HG02610 (cell line): Measurements from ENCODE around the gene NT5DC2.

Experiments
- ATAC-seq: cut with Tn5 transposase; IDR thresholded peaks from one replicate; pipeline ENCODE4 v1.9.1; 2021; ENCODE audit warnings: mild to moderate bottlenecking, moderate library complexity; ENCODE audit not compliant: unreplicated experiment

The NT5DC2 gene

DNA sequence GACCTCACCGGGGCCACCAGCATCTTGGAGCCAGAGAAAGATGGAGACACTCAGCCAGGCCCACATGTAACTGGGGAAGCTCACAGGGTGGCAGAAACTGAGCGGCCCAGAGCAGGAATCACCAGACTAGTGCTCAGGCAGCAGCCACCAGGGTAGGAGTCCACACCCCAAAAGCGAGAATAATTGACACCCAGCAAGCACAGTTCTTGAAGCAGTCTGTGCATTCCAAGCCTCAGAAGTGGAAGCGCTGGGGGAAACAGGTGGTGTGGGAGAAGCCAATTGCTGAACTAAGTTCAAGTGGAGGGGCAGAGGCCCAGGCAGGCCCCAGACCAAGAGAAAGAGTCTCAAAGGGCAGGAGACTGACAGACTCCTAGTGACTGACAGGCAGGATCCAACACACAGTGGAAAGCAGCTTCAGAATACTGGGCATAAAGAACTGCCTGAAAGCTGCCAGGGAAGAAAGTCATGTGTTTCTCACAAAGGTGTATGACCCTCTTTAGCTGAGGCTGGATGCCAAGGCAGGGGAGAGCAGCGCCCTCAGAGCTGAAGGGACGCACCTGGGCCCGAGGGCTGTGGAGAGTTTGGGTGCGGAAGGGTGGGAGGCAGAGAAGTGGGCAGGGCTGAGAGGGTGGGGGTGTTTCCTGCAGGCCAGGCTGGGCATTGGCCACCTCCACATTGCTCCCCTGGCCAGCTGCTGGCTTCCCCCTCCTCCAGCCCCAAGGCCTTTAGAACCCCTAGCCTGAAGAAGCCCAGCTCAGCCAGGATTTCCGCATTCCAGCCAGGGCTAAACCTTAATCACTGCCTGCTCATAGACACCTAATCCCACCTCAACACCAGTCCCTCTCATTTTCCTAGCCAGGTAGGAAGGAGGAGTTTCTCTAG, 7.7 kb downstream of the NT5DC2 start:
- no peak for ATAC-seq

DNA sequence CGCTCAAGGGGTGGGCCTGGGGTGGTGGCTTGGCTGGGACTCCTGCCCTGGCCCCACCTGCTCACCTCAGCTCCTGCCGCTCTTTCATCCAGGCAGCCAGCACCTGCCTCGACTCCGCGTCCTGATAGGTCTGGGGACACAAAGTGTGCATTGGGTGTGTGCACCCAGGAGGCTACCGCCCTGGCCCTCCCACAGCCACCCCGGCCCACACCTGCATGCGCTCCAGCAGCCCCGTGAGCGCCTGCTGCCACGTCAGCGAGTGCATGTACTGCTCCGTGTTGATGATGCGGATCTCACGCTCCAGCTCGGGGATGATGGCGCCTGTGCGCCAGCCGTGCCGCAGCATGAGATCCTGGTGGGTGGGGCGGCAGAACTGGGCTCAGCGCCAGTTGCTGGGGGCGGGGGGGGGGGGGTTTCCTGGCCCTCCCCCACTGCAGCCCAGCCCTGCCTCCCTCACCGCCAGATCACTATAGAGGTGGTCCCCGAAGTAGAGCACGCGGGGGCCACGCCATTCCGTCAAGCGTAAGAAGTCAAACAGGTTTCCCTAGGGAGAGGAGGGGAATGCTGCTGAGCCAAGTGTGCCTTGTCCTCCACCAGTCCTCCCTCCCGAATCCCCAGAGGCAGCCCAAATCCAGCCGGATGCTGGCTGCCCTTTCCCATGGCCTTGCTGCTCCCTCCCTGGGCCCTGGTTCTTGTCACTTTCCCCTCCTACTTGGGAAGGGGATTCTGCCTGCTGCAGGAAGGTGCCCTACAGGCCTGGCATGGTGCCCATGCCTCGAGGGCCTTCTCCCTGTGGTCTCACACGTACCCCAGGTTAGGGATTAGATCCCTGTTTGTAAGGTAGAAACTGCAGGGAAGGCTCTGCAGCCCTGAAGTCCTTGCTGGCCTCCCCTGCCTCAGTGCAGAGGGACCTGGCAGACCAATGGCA, 8.6 kb downstream of the NT5DC2 start:
- no peak for ATAC-seq

DNA sequence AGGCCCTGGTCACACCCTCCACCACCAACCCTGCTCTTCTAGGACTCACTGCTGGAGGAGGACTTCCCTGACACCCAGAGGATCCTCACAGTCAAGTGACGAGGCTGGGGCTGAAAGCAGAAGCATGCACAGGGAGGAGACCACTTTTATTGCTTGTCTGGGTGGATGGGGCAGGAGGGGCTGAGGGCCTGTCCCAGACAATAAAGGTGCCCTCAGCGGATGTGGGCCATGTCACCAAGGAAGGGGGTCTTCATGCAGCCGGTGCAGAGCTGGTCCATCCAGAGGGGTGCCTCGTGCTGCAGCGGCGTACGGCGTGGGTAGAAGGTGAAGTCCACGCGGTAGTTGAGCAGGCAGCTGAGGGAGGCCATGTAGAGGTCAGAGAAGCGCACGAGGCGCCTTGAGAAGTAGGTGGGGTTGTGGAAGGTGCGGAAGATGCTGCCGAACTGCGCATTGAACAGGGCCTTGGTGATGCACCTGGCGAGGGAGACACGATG, 9.4 kb downstream of the NT5DC2 start:
- ATAC-seq, result no peak

DNA sequence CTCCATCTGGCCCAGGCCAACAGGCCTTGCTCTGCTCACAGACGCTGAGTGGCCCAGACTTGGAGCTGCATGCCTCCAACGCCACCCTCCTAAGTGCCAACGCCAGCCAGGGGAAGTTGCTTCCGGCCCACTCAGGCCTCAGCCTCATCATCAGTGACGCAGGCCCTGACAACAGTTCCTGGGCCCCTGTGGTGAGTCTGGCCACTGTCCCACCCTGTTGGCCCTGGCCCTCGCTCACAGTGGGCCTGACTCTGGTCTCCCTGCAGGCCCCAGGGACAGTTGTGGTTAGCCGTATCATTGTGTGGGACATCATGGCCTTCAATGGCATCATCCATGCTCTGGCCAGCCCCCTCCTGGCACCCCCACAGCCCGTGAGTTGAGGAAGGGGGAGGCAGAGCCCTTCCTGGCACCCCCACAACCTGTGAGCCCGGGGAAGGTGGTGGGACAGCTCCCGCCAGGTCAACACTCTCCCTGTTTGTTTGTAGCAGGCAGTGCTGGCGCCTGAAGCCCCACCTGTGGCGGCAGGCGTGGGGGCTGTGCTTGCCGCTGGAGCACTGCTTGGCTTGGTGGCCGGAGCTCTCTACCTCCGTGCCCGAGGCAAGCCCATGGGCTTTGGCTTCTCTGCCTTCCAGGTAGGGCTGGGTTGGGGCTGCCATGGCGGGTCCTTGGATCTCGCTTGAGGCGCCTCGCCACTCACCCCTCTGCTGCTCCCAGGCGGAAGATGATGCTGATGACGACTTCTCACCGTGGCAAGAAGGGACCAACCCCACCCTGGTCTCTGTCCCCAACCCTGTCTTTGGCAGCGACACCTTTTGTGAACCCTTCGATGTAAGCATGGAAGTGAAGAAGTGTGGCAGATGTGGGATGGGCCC, 10.0 kb downstream of the NT5DC2 start:
- no peak for ATAC-seq

DNA sequence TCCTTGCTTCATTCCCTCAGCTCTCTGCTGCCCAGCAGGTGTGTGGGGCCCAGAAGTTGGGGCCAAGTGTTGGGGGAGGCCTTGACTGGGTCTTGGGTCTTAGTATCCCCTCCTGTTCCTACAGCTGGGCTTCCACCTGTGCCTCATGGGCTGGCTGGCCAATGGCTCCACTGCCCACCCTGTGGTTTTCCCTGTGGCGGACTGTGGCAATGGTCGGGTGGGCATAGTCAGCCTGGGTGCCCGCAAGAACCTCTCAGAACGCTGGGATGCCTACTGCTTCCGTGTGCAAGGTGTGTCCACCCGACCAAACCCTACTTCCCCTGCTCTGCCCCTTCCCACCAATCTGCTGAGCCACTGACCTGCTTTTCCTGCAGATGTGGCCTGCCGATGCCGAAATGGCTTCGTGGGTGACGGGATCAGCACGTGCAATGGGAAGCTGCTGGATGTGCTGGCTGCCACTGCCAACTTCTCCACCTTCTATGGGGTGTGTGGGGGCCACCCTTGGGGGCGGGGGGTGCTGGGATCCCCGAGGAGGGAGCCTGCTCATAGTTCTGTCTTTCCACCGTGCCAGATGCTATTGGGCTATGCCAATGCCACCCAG, 10.9 kb downstream of the NT5DC2 start:
- ATAC-seq, result no peak

DNA sequence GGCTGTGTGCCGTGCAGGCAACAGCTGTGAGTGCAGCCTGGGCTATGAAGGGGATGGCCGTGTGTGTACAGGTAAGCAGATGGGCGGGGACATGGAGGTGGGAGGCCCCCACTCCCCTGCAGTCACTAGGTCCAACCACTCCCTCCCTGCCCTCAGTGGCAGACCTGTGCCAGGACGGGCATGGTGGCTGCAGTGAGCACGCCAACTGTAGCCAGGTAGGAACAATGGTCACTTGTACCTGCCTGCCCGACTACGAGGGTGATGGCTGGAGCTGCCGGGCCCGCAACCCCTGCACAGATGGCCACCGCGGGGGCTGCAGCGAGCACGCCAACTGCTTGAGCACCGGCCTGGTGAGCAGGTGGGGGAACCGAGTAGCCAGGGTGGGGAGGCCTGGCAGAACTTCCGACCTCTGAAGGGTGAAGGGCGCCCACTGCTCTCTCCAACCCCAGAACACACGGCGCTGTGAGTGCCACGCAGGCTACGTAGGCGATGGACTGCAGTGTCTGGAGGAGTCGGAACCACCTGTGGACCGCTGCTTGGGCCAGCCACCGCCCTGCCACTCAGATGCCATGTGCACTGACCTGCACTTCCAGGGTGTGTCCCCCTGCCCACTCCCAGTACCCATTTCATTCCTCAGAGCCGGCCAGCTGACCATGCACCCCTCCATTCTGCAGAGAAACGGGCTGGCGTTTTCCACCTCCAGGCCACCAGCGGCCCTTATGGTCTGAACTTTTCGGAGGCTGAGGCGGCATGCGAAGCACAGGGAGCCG, 11.6 kb downstream of the NT5DC2 start:
- no peak for ATAC-seq

DNA sequence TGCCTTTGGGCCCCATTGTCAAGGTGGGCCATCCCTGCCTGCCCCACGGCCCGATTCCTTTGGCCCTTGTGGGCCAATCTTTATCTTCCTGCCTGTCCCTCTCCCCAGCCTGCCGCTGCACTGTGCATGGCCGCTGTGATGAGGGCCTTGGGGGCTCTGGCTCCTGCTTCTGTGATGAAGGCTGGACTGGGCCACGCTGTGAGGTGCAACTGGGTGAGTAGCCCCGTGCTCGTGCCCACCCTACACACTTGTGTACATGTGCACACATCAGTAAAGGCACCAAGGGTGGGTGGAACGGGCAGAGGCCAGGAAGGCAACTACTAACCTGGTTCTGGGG, 12.2 kb downstream of the NT5DC2 start:
- no peak for ATAC-seq

DNA sequence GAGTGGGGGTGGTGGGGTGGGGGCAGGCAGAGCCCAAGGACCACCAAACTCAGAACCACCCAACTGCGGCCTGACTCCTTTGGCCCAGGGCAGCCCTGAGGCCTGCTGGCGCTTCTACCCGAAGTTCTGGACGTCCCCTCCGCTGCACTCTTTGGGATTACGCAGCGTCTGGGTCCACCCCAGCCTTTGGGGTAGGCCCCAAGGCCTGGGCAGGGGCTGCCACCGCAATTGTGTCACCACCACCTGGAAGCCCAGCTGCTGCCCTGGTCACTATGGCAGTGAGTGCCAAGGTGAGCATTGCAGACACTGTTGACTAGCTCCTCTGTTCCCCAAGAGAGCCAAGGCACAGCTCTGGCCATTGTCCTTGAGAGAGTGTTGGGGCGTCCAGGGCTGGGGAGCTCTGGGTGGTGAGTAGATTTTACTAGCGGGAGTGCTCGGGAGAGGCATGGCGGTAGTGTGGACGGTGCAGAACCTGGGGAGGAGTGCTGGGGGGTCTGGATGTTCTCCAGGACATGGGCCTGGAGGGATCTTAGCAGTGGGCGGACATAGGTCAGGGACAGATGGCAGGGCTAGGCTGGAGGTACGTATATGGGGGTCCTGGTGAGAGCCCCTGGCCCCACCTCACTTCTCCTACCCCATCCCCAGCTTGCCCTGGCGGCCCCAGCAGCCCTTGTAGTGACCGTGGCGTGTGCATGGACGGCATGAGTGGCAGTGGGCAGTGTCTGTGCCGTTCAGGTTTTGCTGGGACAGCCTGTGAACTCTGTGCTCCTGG, 12.8 kb downstream of the NT5DC2 start:
- no peak for ATAC-seq

DNA sequence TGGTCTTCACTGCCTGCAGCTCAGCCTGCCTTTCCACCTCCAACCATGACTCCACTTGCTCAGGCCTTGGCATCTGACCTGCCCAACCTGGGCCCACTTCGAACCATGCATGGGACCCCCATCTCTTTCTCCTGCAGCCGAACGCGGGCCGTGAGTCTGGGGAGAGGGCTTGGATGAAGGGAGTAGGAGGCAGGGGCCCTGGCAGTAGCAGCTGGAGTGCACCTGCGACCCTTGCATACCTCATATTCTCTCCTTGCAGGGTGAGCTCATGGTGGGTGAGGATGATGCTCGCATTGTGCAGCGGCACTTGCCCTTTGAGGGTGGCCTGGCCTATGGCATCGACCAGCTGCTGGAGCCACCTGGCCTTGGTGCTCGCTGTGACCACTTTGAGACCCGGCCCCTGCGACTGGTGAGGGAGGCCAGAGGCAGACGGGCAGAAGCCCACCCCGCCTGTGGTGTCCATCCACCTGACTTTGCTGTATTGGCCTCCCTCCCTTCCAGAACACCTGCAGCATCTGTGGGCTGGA, 13.5 kb downstream of the NT5DC2 start:
- no peak for ATAC-seq

DNA sequence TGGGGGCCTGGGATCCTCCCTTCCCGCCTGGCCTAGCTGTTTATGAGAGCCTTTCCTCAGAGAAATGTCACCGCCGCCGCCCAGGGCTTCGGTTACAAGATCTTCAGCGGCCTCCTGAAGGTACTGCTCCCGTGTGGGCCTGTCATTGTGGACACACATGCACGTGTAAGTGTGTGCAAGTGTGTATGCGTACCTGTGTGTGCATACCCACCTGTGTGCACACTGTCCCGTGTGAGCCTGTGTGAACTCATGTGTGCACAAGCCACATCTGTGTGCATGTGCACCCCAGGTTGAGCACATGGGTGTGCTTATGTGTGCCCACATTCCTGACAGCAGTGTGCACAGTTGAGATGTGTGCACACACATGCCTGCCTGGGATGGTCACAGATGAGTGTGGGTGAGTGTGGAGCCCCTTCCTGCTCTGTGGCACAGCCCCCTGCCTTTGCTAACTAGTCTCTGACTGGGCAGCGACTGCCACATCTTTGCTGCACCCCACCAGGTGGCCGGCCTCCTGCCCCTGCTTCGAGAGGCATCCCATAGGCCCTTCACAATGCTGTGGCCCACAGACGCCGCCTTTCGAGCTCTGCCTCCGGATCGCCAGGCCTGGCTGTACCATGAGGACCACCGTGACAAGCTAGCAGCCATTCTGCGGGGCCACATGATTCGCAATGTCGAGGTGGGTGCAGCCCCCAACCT, 14.1 kb downstream of the NT5DC2 start:
- ATAC-seq, result no peak

DNA sequence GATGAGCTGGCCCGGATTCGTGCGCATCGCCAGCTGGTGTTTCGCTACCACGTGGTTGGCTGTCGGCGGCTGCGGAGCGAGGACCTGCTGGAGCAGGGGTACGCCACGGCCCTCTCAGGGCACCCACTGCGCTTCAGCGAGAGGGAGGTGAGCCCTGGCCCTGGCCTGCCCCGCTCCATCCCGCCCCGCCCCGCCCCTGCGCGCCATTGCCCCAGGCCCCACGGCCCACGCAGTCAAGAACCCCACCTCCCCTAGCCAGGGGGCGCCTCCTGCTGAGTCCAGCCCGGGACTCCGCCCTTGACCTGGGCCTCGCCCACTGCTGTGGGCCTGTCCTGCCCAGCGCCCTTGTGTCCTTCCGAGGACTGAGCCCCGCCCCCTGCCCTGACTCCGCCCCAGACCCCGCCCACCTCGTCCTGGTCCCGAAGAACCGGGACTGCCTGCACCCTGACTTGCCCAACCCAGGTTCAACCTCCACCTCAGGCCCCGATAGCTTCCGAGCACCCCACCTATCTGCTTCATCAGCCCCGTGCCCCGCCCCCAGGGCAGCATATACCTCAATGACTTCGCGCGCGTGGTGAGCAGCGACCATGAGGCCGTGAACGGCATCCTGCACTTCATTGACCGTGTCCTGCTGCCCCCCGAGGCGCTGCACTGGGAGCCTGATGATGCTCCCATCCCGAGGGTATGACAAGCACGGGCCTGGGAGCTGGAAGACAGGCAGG, 14.8 kb downstream of the NT5DC2 start:
- ATAC-seq, result no peak

DNA sequence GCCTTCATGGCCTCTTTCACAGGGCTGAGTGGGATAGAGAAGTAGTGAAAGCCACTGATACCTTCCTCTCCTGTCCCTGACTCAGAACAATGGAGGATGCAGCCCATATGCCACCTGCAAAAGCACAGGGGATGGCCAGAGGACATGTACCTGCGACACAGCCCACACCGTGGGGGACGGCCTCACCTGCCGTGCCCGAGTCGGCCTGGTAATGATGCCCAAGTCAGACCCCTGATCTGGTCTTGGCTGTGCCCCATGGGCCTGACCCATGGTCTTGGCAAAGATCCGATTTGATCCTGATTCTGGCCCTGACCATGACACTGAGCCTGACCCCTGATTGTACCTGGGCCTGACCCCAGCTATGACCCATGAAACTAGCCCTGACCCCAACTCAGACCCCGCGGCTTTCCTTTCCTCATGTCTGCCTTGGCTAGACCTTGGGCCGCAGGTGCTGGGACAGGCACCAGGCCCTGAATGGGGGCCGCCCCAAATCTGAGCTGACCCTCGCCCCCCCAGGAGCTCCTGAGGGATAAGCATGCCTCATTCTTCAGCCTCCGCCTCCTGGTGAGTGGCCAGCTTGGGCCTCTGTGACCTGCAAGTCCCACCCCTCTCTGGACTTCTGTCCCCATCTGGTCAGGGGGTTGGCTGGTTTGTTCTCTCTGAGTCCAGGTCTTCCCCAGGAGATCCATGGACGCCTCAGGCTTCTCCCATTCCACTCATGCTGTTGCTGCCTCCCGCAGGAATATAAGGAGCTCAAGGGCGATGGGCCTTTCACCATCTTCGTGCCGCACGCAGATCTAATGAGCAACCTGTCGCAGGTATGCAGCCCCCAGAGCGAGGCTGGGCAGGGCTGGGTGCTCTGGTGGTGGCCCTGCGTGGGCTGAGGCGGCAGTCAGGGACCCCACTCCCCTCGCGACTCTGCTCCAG, 15.6 kb downstream of the NT5DC2 start:
- no peak for ATAC-seq

DNA sequence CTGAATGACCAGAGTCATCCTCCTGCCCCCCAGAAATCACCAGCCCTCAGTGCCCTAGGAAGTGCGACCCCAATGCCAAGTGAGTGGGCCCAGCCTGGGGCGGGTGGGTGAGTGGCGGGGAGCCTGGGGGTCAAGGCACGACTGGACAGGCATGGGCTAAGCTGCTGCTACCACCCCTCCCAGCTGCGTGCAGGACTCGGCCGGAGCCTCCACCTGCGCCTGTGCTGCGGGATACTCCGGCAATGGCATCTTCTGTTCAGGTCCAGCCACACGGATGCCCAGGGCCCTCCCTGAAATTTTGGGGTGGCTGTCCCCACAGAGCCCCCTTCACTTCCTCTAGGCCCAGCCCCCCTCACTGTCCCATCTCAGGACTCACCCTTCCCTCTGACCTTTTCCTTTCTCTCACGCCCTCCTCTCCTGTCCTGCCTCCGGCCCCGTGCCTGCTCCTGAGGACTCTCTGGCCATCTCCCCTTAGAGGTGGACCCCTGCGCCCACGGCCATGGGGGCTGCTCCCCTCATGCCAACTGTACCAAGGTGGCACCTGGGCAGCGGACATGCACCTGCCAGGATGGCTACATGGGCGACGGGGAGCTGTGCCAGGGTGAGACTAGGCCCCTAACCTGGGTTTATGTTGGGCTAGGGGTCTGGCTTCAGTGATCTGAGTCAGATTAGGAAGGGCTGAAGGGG, 17.0 kb downstream of the NT5DC2 start:
- ATAC-seq, result no peak

DNA sequence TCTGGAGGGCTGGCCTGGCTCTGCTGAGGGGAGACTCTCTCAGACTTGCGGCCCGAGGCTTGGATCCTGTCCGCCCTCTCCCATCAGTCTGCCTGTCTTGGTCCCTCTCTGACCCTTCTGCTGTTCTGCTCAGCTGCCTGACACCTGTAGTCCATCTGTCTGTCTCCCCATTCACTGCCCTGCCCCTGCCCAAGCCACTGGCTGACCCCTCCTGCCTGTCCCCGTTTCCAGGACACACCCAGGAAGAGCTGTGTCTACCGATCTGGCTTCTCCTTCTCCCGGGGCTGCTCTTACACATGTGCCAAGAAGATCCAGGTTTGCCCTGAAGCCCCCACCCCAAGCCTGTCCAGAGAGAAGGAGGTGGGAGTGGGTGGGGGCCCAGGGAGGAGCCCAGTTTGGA, 18.5 kb downstream of the NT5DC2 start:
- ATAC-seq, result no peak

DNA sequence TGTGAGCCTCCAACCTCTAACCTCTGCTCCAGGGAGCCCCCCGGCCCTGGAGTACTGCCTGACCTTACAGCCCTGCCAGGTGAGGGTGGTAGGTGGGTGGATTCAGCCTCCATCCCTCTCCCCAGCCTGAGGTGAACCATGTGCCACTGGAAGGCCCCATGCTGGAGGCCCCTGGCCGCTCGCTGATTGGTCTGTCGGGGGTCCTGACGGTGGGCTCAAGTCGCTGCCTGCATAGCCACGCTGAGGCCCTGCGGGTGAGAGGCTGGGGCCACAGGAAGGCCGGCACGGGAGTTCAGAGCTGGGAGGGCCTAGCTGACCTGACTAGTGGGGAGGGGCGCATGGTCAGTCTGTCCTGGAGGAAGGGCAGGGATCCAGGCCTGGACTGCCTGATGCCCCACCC, 19.1 kb downstream of the NT5DC2 start:
- ATAC-seq, result no peak

DNA sequence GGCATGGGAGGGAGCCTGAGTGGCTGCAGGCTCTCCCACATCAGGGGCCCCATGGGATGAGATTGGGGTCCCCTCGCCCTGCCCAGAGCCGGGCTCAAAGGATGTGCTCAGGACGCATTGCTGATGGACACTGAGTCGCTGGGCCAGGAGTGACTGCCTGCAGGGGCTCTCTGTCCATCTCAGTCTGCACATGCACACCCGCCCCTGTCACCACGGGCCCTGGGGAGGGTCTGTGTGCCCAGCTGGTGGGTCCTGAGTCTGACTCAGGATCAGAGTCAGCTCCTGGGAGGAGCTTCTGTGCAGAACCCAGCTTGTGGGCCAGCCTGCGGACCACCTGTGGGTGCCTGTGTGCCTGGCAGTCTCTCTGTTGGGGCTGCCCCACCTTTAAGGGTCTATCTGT, 20.4 kb downstream of the NT5DC2 start:
- no peak for ATAC-seq
